NT2/D1 (cell line): ENCODE data around the gene PPP1R1A.

Experiments used
- SUZ12 ChIP-seq: IDR thresholded peaks from 2 replicates; pipeline ENCODE4 v1.6.1; 2011; ENCODE audit not compliant: insufficient read length, insufficient read depth; ENCODE audit errors: extremely low read depth
- ZNF274 ChIP-seq: IDR thresholded peaks from 2 replicates; pipeline ENCODE4 v1.6.1; 2011; ENCODE audit warnings: mild to moderate bottlenecking, low read depth, low read length

- TF ChIP-seq SUZ12 (no peak), ZNF274 (no peak)
Measured at GRCh38 chr12:54546511-54546910, 41.9 kb downstream of the PPP1R1A start.
